Activated CD4-positive, alpha-beta memory T cell treated with anti-CD3 and anti-CD28 coated beads for 36 hours (primary cell): ENCODE measurements around the gene RAP1GAP. TPM values are rescaled to one million over a fixed set of nuclear protein-coding genes. Genes with fewer than 3 reads are reported as not detected.

Experiments used
- CTCF ChIA-PET: fragments of 350-600 bp; sonication (Branson Sonifier 250); formaldehyde crosslinking; loops from one replicate; lab custom pipeline; 2021; ENCODE audit warnings: antibody characterized with exemption, inconsistent platforms; lab: Charles Lee
- POLR2A ChIA-PET: fragments of 350-600 bp; sonication (Branson Sonifier 250); formaldehyde crosslinking; loops from one replicate; lab custom pipeline; 2021; ENCODE audit warnings: antibody characterized with exemption; lab: Charles Lee
- DNase-seq: peaks from one replicate; pipeline ENCODE4 v3.0.0-alpha.2; 2020
- H3K27ac Mint-ChIP-seq: one replicate; pipeline ENCODE4 v1.8.0; 2021; ENCODE audit warnings: mixed read lengths
- H3K27me3 Mint-ChIP-seq: one replicate; pipeline ENCODE4 v1.8.0; 2021; ENCODE audit warnings: mixed read lengths
- H3K36me3 Mint-ChIP-seq: one replicate; pipeline ENCODE4 v1.8.0; 2021; ENCODE audit warnings: mixed read lengths
- H3K4me1 Mint-ChIP-seq: one replicate; pipeline ENCODE4 v1.8.0; 2021; ENCODE audit warnings: low read depth, mixed read lengths
- H3K4me3 Mint-ChIP-seq: one replicate; pipeline ENCODE4 v1.8.0; 2021; ENCODE audit warnings: mild to moderate bottlenecking, mixed read lengths
- H3K9me3 Mint-ChIP-seq: one replicate; pipeline ENCODE4 v1.8.0; 2021; ENCODE audit warnings: mixed read lengths
- intact Hi-C: fragments of 100-400 bp; cut with micrococcal nuclease; formaldehyde crosslinking; loops from one replicate; pipeline ENCODE4 v1.15.1; 2023
- total RNA-seq, 2 experiments: library from RNA; stranded (reverse); gene quantifications; one replicate each; pipeline ENCODE4 v1.2.3, GENCODE V29; 2021

Gene RAP1GAP
- total RNA-seq, 2 experiments from 2014 or later: 1.1 to 1.7 TPM

DNA sequence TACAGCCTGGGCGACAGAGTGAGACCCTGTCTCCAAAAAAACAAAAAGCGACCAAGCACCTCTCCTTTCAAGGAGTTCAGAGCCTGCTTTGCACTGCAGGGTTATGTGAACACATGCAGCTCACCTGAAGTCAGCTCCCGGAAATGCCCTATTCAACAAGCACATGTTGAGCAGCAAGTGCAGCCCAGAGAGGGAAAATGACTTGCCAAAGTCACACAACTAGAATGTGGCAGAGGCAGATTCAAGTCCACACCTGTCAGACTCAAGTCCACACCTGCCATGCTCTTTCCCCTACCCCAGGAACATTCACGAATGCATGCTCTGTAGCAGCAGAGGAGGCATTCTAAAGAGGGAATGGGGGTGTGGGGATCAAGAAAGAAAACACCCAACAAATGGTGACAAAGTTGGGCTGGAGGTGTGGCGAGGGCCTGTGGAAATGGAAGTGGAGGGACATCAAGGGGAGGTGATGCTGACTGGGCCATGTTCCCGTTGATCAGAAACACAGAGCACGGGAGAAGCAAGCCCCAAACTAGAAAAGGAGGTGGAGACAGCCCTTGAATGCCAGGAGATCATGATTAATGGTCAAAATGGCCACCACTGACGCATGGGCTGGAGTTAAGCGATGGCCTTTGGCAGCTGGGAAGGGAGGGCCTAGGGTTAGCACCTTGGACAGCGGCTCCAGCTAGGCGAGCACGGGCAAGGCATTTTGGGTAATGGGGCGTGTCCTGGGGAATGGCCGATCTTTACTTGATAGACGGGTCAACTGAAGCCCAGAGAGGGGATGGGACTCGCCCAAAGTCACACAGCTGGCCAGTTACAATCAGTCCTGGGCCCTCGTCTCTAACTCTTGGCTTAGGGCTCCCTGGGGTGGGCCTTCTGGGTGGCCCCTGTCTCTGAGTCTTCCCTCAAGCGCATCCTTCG is 21.5 kb downstream of the RAP1GAP start:
- intact Hi-C loops: loop anchor here (1.0 kb wide), 1 partner anchor 12 kb away; no protein-coding TSS in a partner anchor
- ChIA-PET CTCF (interaction anchor here (1.1 kb wide), 1 partner anchor 11 kb away, joined by 5 read pairs; no protein-coding TSS in a partner anchor), POLR2A (no interaction called here)
- Mint-ChIP-seq H3K4me1 (peaks cover 7% of the 10 kb centered on the region), H3K36me3 (no peaks in the 10 kb centered on the region), H3K9me3 (no peaks in the 10 kb centered on the region), H3K27me3 (peaks cover 16% of the 10 kb centered on the region), H3K4me3 (no peak overlapping the region), H3K27ac (no peak overlapping the region)
- DNase-seq: peak; percentile 63

DNA sequence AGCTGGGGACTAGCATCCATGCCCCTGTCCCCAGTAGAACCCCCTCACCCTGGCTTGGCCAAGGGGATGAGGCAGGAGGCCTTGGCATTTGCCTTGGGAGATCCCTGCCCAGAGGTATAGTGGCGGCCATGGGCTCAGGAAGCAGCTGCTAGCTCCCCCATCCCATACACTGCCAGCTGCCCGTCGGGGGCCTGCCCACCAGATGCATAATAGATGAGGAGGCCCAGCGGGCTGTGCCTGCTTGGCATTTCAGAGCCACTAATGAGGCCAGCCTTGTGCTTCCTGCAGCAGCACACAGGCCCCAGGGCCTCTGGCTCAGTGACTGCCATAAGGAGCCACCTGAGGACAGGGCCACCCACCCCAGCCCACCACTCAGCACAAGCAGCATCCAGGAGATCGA is 23.6 kb downstream of the RAP1GAP start:
- POLR2A ChIA-PET: no interaction called here
- no peak overlapping the region for H3K4me3 Mint-ChIP-seq
- no peak for DNase-seq
- no peaks in the 10 kb centered on the region for H3K9me3 Mint-ChIP-seq
- no peak overlapping the region for H3K27ac Mint-ChIP-seq
- peaks cover 18% of the 10 kb centered on the region for H3K27me3 Mint-ChIP-seq
- no peaks in the 10 kb centered on the region for H3K4me1 Mint-ChIP-seq
- no peaks in the 10 kb centered on the region for H3K36me3 Mint-ChIP-seq
- intact Hi-C loops: no loop called here
- CTCF ChIA-PET: no interaction called here

DNA sequence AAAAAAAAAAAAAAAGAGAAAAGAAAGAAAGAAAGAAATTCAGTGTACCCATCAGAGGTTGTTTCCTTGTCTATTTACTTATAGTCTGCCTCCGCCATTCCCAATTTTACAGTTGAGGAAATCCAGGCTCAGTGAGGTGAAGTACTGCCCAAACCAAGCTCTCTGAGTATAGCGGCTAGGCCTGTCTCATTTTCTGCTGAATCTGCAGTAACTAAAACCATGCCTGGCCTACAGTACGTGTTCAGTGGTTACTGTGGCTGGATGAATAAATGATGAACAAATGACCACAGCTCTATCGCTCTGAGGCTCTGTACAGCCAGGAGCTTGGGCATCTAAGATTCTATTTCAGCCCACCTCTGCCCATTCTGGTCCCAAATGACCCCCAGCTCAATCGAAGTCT is 24.3 kb downstream of the RAP1GAP start:
- no peak overlapping the region for H3K4me3 Mint-ChIP-seq
- ChIA-PET CTCF (interaction anchor here (0.9 kb wide), 1 partner anchor 318 kb away, joined by 3 read pairs; no protein-coding TSS in a partner anchor), POLR2A (no interaction called here)
- H3K4me1 Mint-ChIP-seq: no peaks in the 10 kb centered on the region
- no peaks in the 10 kb centered on the region for H3K9me3 Mint-ChIP-seq
- no peak overlapping the region for H3K27ac Mint-ChIP-seq
- peaks cover 20% of the 10 kb centered on the region for H3K27me3 Mint-ChIP-seq
- no peak for DNase-seq
- H3K36me3 Mint-ChIP-seq: no peaks in the 10 kb centered on the region
- intact Hi-C loops: no loop called here

DNA sequence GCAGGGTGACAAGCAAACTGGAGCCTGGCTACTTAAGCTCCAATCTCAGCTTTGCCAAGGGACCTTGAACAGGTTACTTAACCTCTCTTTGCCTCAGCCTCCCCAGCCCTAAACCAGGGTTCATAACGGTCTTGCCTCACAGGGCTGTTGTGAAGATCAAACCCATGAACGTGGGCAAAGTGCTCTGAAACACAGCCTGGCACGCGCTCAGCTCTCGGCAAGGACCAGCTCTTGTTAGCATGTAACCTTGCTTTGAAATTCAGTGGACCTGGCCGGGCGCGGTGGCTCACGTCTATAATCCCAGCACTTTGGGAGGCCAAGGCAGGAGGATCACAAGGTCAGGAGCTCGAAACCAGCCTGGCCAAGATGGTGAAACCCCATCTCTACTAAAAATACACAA is 24.8 kb downstream of the RAP1GAP start:
- Mint-ChIP-seq H3K27me3 (peaks cover 20% of the 10 kb centered on the region), H3K27ac (no peak overlapping the region), H3K36me3 (no peaks in the 10 kb centered on the region), H3K4me3 (no peak overlapping the region), H3K9me3 (no peaks in the 10 kb centered on the region), H3K4me1 (no peaks in the 10 kb centered on the region)
- CTCF ChIA-PET: interaction anchor here (0.9 kb wide), 1 partner anchor 319 kb away, joined by 3 read pairs; no protein-coding TSS in a partner anchor
- POLR2A ChIA-PET: no interaction called here
- intact Hi-C loops: no loop called here
- no peak for DNase-seq

DNA sequence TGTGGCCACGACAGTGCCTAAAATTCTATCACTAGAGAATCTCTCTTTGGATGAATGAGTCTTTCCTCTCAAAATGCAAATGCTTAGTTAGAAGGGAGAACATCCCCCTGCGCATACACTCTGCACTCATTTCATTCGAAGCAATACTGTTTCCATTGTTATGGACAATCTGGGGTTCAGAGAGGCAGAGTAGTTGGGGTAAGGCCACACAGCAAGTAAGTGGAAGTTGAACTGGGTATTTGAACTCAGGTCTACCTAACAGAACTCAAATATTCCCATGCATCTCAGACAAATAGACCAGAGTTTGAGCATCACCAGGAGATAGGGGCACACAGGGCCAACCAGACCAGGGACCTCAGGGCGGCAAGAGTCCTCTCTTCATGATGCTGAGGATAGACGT is 25.5 kb downstream of the RAP1GAP start:
- Mint-ChIP-seq H3K36me3 (no peaks in the 10 kb centered on the region), H3K27ac (no peak overlapping the region), H3K27me3 (peaks cover 20% of the 10 kb centered on the region), H3K4me1 (peaks cover 3% of the 10 kb centered on the region), H3K4me3 (no peak overlapping the region), H3K9me3 (no peaks in the 10 kb centered on the region)
- intact Hi-C loops: no loop called here
- DNase-seq: no peak
- ChIA-PET CTCF (no interaction called here), POLR2A (interaction anchor here (0.7 kb wide), 1 partner anchor 12 kb away, joined by 4 read pairs; no protein-coding TSS in a partner anchor)

DNA sequence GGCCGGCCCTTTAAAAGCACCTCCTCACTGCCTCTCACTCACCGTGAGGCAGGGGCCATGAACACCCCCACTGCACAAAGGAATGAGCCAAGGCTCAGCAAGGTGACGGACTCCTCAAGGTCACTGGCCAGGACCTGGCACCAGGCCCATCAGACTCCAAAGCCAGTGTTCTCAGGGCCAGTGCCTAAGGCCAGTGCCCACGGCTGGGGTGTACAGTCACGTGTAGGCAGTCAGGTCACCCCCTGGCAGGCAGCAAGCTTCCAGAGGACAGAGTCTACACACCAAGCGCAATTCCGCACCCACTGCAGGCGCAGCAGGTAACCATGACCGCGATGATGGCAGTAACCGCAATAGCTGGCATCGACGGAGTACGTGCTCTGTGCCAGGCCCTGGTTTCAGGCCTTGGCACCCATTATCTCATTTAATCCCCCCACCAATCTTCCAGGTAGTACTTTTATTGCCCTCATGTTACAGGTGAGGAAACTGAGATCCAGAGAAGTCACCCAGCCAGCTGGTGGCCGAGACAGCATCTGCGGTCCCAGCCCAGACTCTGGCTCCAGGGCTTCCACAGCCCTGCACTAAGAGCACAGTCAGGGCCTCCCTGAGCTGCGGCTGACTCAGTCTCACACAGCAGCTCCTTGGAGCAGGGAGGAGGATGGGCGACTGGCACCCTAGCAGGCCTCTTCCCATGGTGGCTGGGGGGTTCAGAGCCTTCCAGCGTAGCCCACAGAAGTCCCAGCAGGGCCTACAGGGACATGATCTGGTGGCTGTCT is 27.0 kb downstream of the RAP1GAP start:
- Mint-ChIP-seq H3K27ac (no peak overlapping the region), H3K27me3 (peaks cover 20% of the 10 kb centered on the region), H3K4me1 (peaks cover 7% of the 10 kb centered on the region), H3K9me3 (no peaks in the 10 kb centered on the region), H3K4me3 (no peak overlapping the region), H3K36me3 (no peaks in the 10 kb centered on the region)
- intact Hi-C loops: no loop called here
- no peak for DNase-seq
- ChIA-PET CTCF (interaction anchor here (1.6 kb wide), 1 partner anchor 16 kb away, joined by 6 read pairs; no protein-coding TSS in a partner anchor), POLR2A (interaction anchor here (0.5 kb wide), 1 partner anchor 157 kb away, joined by 3 read pairs; no protein-coding TSS in a partner anchor)

DNA sequence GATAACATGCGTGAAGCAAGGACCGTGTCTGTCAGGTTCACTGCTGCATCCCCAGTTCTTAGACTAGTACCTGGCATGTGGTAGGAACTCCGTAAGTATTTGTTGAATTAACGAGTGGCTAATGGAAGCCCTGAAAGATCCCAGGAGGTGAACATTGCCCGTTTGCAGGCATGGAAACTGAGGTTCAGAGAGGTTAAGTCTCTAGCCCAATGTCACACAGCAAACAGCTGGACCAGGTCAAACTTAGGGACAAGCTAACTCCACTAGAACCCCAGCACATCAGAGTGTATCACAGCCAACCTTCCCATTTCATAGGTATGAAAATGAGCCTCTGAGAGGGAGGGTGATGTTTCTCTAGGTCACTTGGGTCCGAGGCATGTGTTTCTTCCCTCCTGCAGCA is 27.6 kb downstream of the RAP1GAP start:
- DNase-seq: no peak
- H3K27me3 Mint-ChIP-seq: peaks cover 15% of the 10 kb centered on the region
- no peaks in the 10 kb centered on the region for H3K9me3 Mint-ChIP-seq
- CTCF ChIA-PET: interaction anchor here (1.6 kb wide), 1 partner anchor 17 kb away, joined by 6 read pairs; no protein-coding TSS in a partner anchor
- no peaks in the 10 kb centered on the region for H3K36me3 Mint-ChIP-seq
- H3K4me1 Mint-ChIP-seq: peaks cover 7% of the 10 kb centered on the region
- intact Hi-C loops: no loop called here
- no peak overlapping the region for H3K4me3 Mint-ChIP-seq
- POLR2A ChIA-PET: no interaction called here
- H3K27ac Mint-ChIP-seq: no peak overlapping the region

DNA sequence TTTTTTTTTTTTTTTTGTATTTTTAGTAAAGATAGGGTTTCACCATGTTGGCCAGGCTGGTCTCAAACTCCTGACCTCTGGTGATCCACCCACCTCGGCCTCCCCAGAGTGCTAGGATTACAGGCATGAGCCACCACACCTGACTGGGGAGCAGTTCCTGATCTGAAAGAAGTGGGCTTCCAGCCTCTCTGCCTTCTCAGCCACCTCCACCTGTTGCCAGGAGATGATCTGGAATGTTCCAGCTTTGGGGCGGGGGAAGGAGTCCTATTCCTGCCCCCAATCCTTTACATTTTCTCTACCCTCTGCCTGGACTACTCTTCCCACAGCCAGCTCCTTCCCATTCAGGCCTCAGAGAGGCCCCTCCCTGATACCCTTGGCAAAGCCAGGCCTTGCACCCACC is 28.1 kb downstream of the RAP1GAP start:
- intact Hi-C loops: no loop called here
- no peak overlapping the region for H3K27ac Mint-ChIP-seq

DNA sequence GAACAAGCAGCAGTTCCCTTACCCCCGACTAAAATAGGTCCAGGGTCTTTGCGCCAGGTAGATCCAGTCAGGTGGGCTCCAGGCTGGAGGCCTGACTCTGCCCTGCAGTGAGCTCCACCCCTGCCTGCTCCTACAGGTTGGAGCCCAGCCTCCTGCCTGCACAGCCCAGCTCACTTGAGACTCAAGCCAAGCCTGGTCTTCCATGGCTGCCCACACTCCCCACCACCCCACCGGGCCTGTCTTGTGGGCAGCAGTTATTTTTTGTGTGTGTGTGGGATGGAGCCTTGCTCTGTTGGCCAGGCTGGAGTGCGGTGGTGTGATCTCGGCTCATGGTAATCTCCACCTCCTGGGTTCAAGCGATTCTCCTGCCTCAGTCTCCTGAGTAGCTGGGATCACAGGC is 28.5 kb downstream of the RAP1GAP start:
- POLR2A ChIA-PET: no interaction called here
- CTCF ChIA-PET: interaction anchor here (1.6 kb wide), 1 partner anchor 18 kb away, joined by 6 read pairs; no protein-coding TSS in a partner anchor
- peaks cover 14% of the 10 kb centered on the region for H3K27me3 Mint-ChIP-seq
- H3K4me3 Mint-ChIP-seq: no peak overlapping the region
- no peaks in the 10 kb centered on the region for H3K9me3 Mint-ChIP-seq
- H3K36me3 Mint-ChIP-seq: no peaks in the 10 kb centered on the region
- DNase-seq: no peak
- H3K27ac Mint-ChIP-seq: no peak overlapping the region
- peaks cover 7% of the 10 kb centered on the region for H3K4me1 Mint-ChIP-seq
- intact Hi-C loops: no loop called here

More for the DNA sequence above, 28.1 kb downstream of the RAP1GAP start:
- H3K9me3 Mint-ChIP-seq: no peaks in the 10 kb centered on the region
- ChIA-PET POLR2A (no interaction called here), CTCF (interaction anchor here (1.6 kb wide), 1 partner anchor 17 kb away, joined by 6 read pairs; no protein-coding TSS in a partner anchor)
- H3K4me1 Mint-ChIP-seq: peaks cover 7% of the 10 kb centered on the region
- H3K4me3 Mint-ChIP-seq: no peak overlapping the region
- no peaks in the 10 kb centered on the region for H3K36me3 Mint-ChIP-seq
- DNase-seq: no peak
- peaks cover 15% of the 10 kb centered on the region for H3K27me3 Mint-ChIP-seq

DNA sequence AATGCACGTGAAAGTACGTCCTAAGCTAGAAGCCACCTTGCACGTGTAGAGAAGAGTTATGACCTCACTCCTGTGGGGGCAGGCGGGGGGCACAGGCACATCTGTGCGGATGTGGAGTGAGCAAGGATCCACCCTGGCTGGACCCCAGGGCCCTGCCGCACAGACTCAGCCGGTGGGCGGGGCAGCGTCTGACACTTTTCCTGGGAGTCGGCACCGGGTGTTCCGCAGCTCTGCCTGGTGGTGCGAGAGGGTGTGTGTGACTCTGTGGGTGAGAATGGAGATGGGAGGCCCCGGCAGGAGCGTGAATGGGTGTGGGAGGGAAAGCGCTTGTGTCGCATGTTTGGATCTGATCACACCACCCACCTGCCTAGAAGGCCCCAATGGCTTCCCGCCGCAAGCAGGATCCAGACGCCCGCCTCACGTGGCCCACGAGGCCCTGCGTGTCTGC is 29.5 kb downstream of the RAP1GAP start:
- intact Hi-C loops: no loop called here
- DNase-seq: no peak
- peaks cover 7% of the 10 kb centered on the region for H3K4me1 Mint-ChIP-seq
- no peak overlapping the region for H3K4me3 Mint-ChIP-seq
- H3K27me3 Mint-ChIP-seq: peaks cover 11% of the 10 kb centered on the region
- ChIA-PET POLR2A (no interaction called here), CTCF (no interaction called here)
- H3K36me3 Mint-ChIP-seq: no peaks in the 10 kb centered on the region
- no peak overlapping the region for H3K27ac Mint-ChIP-seq
- H3K9me3 Mint-ChIP-seq: no peaks in the 10 kb centered on the region

DNA sequence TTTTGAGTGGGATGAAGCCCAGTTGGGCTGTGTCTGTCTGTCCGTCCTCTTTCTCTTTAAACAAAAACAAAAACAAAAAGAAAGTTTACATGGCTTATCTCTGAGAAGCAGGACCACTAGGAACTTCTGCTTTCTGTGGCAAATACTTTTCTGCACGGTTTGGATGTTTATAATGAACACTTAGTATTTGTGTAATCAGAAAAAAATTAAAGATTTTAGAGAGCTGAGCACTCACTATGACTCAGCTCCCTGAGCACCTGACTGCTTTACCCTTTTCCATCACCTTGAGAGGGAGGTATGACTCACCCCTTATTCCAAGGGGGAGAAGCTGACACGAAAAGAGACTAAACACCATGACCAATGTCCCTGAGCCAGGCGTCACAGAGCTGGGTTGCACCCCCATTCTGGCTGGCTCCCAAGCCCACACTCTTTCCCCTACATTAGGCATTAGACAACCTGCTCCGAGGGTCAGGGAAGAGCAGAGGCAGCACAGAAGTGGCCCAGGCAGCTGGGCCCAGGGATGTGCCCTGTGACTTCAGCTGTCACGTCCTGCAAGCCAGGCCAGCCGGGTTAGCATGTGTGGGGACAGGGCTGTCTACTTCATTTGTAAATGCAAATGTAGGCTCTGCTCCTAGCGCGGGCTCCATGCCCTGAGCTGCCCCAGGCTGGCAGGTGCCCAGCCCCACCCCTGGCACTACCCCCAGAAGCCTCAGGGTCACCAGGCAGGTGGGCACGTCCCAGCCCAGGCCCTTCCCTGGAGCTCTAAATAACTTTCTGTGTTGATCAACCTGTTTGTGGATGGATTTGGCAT is 30.4 kb downstream of the RAP1GAP start:
- Mint-ChIP-seq H3K27ac (no peak overlapping the region), H3K9me3 (no peaks in the 10 kb centered on the region), H3K36me3 (no peaks in the 10 kb centered on the region), H3K27me3 (peaks cover 11% of the 10 kb centered on the region), H3K4me3 (no peak overlapping the region), H3K4me1 (peaks cover 7% of the 10 kb centered on the region)
- intact Hi-C loops: no loop called here
- DNase-seq: peak; percentile 37
- ChIA-PET POLR2A (no interaction called here), CTCF (no interaction called here)
